Fibroblast of skin of left quadriceps (primary cell): Measurements from ENCODE around the gene ALPG.
"Not testable (repeated sequence)": the region's sequence is repeated elsewhere in the genome, so short reads cannot be mapped to it uniquely, and the experiment has no call there.

Experiments
- DNase-seq, 2 experiments: peaks; one replicate each; pipeline ENCODE4 v3.0.0-alpha.2; 2013; ENCODE audit warnings: low read depth in 2 of 2

The ALPG gene

DNA sequence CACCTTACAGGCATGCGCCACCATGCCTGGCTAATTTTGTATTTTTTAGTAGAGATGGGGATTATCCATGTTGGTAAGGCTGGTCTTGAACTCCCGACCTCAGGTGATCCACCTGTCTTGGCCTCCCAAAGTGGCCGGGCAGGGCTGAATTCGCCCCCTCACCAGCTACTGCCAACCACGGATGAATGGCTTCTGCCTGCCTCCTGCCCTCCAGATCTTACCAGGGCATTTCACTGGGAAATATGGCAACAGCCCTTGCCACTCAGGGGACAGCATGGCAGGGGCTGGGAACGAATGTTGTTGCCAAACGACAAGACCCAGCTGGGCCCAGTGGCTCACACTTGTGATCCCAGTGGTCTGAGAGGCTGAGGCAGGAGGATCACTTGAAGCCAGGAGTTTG, 29.9 kb upstream of the ALPG start:
- no peak for DNase-seq

DNA sequence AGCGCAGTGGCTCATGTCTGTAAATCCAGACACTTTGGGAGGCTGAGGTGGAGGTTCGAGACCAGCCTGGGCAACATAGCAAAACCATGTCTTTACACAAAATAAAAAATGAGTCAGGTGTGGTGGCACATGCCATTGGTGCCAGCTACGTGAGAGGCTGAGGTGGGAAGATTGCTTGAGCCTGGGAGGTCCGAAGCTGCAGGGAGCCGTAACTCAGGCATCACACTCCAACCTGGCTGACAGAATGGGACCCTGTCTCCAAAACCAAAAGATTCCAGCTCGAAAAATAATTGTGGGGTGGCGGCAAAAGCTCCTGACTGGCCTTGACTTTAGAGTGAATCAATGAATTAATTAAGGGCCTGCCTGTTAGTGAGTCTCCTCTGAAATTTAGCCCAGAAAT, 29.3 kb upstream of the ALPG start:
- DNase-seq = no peak

DNA sequence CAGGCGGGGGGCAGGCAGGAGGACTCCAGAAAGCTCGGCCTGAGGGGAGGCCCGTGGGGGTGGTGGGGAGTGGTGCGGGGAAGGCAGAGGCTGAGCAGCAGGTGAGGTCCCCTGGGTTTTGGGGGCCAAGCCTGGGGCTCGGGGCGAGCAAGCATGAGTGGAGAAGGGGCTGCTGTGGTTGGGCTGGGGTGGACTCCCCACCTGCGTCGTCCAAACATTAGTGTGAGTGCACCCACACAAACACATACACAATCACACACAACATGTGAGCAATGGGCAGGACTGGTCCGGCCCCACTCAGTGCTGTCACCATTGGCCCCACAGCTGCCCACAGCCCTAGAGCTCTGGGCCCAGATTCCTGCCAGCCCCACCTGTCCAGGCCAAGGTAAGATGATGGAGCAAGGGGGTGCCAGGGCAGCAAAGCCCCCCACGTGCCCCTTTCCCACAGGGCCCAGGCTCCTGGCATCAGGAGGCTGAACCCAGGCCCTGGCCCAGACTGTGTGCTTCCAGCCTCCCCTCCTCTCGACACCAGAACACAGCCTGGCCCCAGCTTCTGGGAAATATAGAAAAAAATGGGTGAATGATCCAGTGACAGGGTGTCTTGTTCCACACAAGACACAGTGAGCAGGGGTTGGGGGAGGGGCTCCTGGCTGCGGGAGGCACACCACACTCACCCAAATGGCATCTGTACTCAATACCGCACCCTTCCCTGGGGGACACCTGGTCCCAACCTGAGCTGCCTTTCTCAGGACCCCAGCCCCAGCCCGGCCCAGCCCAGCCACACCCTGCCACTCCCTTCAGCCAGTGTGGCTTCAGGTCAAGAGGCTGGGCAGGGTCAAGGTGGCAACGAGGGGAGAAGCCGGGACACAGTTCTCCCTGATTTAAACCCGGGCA, 28.6 kb upstream of the ALPG start:
- DNase-seq = no peak

DNA sequence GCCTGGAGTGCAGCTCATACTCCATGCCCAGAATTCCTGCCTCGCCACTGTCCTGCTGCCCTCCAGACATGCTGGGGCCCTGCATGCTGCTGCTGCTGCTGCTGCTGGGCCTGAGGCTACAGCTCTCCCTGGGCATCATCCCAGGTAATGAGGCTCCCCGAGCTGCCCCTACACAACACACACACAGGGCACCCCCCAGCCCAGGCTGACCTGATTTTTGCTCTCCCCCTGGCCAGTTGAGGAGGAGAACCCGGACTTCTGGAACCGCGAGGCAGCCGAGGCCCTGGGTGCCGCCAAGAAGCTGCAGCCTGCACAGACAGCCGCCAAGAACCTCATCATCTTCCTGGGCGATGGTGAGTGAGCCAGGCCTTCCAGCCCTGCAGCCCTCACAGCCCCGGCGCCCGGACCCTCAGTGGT, 27.9 kb upstream of the ALPG start, which contains the start of gene ALPP:
Gene ALPP (plus strand): TSS at position 17 of the 417 bp plus-strand sequence. CDS start 52 bp downstream, at position 69.
- DNase-seq = not testable (repeated sequence)

DNA sequence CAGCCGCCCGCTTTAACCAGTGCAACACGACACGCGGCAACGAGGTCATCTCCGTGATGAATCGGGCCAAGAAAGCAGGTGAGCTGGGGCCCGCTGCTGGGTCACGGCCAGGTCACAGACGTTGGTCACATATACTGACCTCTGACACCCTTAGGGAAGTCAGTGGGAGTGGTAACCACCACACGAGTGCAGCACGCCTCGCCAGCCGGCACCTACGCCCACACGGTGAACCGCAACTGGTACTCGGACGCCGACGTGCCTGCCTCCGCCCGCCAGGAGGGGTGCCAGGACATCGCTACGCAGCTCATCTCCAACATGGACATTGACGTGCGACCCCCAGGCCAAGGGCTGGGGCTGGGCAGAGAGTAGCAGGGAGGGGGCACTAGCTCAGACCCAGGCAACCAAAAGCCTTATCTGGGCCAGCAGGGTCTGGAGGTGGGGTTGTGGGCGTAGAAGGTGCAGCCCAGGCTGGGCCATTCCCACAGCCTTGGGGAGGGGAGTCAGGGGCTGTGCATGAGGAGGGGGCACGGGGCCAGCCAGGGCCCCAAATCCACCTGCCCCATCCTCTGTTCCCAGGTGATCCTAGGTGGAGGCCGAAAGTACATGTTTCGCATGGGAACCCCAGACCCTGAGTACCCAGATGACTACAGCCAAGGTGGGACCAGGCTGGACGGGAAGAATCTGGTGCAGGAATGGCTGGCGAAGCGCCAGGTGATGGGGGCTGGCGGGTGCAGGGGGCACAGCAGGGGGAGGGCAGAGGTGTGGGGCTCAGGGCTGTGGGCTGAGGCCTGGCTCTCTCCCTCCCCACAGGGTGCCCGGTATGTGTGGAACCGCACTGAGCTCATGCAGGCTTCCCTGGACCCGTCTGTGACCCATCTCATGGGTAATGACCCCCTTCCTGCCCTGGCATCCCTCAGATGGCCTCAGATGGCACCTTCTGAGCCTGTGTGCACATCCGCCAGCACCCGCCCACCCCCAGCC, 26.7 kb upstream of the ALPG start:
- not testable (repeated sequence) for DNase-seq

DNA sequence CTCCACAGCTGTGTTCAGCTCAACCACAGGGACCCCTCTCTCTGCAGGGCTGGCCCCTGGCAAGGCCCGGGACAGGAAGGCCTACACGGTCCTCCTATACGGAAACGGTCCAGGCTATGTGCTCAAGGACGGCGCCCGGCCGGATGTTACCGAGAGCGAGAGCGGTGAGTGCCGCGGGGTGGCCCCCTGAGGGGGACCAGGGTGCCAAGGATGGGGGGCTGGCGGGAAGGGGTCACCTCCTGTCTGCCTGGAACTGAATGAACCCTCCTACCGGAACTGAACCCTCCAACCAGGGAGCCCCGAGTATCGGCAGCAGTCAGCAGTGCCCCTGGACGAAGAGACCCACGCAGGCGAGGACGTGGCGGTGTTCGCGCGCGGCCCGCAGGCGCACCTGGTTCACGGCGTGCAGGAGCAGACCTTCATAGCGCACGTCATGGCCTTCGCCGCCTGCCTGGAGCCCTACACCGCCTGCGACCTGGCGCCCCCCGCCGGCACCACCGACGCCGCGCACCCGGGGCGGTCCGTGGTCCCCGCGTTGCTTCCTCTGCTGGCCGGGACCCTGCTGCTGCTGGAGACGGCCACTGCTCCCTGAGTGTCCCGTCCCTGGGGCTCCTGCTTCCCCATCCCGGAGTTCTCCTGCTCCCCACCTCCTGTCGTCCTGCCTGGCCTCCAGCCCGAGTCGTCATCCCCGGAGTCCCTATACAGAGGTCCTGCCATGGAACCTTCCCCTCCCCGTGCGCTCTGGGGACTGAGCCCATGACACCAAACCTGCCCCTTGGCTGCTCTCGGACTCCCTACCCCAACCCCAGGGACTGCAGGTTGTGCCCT, 25.2 kb upstream of the ALPG start:
- not testable (repeated sequence) for DNase-seq

DNA sequence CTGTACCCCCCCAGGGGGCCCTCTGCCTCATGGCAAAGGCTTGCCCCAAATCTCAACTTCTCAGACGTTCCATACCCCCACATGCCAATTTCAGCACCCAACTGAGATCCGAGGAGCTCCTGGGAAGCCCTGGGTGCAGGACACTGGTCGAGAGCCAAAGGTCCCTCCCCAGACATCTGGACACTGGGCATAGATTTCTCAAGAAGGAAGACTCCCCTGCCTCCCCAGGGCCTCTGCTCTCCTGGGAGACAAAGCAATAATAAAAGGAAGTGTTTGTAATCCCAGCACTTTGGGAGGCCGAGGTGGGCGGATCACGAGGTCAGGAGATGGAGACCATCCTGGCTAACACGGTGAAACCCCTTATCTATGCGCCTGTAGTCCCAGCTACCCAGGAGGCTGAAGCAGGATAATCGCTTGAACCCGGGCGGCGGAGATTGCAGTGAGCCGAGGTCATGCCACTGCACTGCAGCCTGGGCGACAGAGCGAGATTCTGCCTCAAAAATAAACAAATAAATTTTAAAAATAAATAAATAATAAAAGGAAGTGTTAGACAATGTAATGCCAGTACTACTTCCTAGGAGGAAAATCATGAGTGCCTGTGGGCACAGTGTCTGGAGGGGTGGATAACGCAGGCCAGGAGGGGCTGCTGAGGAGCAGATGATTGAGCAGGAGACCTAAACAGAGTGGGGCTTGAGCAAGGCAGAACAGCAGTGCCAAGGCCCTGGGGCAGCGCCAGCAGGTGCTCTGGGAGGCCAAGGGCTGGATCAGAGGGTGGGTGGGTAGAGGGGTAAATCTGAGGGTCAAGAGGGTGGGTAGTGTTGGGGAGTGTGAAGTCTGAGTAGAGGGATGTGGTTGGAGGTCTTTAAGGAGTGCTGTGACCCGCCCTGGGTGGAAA, 24.1 kb upstream of the ALPG start:
- DNase-seq = no peak

DNA sequence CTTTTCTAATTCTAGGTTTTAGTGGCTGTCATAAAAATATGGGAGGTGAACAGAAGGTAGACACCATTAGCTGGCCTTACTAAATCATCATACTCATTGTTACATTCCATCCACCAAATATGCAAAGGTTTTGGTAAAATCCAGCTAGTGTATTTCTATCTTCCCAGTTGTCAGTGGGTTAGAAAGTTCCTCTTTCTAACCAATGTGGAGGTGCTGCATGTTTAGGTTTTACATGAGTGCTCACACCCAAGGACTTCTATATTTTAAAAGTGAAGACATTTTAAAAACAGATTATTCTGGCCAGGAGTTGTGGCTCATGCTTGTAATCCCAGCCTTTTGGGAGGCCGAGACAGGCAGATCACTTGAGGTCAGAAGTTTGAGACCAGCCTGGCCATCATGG, 22.2 kb upstream of the ALPG start:
- no peak for DNase-seq

DNA sequence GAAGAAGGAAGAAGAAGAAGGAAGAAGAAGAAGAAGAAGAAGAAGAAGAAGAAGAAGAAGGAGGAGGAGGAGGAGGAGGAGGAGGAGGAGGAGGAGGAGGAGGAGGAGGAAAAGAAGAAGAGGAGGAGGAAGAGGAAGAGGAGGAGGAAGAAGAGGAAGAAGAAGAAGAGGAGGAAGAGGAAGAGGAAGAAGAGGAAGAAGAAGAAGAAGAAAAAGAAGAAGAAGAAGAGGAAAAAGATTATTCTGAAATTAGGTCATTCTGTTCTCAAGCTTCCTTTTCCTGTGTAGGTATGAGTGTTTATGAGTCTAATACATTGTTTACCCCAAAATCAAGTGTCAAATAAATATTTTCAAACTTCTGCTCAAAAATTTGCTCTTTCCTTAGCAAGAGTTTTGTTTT, 21.6 kb upstream of the ALPG start:
- DNase-seq = not testable (repeated sequence)

DNA sequence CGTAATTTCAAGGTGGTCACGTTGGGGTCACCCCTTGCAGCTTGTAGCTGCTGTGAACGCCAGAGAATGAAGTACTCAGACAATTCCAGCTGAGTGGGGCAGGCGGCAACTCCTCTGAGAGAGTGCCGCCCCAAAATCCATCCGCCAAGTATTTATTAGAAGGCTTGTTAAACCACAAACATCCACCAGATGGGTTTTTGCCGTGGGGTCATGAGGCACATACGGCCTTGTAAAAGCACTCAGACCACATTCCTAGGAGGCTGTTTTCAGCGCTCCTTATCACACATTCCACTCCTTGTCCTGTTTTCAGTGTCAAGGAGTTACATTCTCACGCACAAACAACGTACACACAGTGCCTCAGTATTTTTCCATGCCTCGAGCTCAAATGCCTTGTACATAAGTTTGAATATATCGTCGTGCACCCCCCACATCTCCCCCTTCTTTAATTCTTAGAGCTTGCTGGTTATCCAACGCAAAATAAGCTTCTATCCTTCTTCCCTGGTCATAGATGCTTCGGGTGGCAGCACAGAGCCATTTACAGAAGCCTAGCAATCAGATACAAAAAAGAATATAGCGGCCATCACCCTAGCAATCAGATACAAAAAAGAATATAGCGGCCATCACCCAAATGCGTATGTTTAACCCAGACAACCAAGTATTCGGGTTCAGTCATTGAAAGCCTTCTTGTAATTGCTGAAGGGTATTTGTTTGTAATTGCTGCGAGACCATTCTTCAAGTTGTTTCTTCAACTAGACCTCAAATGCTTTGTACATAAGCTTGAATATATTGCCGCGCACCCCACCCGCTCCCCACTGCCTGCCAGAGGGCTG, 20.8 kb upstream of the ALPG start:
- DNase-seq = peak; percentile 37 to 38

DNA sequence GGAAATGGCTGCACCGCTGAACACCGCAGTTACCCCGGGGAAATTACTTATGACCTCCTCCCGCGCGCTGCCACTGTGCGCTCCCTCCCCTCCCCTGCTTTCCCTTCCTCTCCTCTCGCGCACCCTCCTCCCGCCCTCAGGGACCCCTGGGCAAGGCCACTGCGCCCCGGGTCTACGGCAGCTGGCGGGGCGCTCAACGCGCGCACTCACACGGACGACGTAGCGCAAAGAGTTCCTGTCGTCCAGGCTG, 20.2 kb upstream of the ALPG start:
- DNase-seq = no peak

DNA sequence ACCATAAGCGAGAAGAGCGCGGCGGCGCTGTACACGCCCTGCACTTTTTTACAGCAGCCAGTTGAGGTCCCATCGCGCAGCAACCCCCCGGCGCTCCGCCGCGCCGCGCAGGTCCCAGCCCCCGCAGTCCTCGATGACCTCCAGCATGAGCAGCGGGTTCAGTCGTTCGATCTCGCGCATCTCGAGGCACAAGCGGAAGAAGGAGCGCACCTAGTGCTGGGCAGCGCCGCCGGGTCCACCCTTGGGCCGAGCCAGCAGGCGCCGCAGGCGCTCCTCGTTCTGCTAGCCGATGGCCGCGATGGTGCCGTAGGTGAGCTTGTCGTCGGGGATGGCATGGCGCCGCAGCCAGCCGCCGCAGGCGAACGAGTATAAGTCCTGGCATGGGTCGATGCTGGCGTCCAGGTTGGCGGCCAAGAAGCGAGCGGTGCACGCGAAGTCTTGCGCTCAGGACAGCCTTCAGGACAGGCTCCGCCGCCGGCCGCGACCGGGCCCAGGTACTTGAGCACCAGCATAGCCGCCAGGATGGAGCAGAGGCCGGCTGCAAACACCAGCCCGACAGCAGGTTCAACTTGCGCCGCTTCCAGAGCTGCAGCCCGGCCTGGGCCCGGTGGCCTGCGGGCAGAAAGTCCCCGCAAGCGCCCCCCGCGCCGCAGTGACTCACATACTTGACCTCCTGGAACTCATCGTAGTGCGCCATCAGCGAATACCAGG, 19.7 kb upstream of the ALPG start:
- no peak for DNase-seq

DNA sequence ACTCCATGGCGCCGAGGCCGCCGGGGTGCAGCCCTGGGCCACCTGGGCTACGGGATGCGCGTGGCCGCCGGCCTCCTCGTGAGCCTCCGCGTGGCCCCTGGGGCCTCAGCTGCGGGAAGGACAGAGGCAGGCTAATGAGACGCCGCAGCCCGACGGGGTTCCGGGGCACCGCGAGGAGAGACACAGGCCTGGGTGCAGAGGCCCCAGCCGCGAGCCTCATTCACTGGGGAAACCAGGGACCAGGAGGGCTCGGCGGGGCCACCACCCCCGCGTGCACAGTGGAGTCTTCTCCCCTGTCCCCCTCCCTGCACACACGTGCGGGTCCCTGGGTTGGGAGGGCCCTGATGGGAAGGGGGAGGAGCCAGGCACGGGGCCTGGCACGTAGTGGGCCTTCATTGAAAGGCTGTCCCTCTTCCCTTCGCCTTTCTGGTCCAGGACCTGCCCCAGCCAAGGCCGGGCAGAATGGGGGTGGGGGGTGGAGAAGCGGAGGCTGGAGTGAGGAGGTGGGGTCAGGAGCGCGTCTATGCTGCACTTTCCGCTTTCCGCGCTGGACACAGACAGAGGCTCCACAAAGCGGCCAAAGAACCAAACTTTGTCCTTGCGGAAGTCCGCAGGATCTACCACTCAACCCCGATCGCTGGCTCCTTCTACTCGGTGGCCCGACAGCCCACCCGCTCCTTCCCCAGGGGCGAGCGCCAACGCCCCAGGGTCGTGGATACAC, 19.0 kb upstream of the ALPG start:
- no peak for DNase-seq

DNA sequence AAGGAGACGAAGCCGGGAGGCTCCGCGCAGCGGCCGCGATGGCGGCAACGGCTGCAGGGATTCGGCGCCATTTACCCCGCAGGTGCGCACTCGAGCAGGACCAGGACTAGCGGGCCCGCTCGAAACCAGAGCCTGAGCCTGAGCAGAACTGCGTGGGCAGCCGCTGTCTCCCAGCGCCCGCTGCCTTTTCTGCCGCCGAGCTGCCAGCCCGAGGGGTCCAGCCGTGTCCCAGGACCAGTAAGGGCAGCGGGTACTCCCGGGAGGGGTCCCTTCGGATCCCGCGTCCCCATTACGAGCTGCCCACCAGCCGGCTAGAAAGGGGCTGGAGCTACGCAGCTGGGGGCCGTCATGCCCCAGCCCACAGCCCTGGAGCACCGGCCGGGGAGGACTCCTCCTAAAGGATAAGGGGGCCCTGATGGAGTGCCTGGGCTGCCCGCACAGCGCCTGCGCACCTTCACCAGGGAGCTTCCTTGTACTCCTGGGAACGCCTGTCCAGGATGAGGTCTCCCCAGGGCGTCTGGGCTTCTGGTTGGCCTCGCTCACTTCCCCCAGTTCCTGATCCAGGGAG, 18.2 kb upstream of the ALPG start:
- DNase-seq = no peak

DNA sequence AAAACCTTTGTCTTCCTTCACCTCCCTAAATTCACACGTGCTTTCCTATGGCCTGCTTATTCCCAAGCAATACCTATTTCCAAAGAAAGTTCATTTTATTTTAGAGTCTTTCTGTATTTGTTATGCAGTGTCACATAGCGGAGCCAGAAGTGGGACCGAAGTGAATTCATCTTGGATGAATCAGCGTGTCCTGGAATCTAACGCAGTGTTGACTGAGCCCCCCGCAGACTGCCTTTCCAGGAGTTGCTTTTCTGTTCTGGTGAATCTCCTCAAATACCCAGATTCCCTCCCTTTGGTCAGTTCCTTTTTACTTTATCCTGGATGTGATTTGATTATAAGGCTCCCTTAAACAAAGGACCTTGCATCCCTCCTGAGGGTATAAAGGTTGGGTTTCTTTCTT, 17.3 kb upstream of the ALPG start:
- DNase-seq = peak in 1 of 2 experiments; percentile 7

DNA sequence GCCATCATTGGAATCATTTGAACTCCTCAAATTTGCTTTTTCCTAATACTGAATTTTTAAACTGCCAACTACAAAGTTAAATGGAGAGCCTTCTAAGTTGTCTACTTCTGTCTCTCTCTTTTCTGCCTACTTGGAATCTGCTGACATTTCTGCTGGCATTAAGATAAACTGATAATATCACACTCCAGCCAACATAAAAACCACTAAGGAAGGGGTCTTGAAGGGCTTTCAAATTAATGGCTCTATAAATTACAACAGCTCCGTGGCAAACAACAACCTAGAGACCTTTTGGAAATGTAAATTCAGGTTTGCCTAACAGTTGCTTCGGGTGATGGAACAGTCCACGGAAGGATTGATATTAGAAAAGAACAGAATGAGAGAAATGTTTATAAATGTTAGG, 16.0 kb upstream of the ALPG start:
- DNase-seq = no peak

DNA sequence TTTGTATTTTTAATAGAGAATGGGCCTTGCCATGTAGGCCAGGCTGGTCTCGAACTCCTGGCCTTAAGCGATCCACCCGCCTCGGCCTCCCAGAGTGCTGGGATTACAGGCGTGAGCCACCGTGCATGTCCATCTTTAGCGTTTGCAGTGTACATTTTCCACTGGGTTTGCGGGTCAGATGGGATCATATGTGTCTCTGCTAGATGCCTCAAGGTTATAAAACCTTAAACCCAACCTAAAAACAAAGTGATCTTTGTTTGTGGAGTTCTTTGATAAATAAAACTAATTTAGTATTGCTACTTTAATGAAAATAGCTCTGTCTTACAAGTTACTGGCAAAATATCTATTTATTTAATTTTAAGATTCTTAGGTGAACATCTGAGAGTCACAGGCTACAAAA, 13.1 kb upstream of the ALPG start:
- no peak for DNase-seq

DNA sequence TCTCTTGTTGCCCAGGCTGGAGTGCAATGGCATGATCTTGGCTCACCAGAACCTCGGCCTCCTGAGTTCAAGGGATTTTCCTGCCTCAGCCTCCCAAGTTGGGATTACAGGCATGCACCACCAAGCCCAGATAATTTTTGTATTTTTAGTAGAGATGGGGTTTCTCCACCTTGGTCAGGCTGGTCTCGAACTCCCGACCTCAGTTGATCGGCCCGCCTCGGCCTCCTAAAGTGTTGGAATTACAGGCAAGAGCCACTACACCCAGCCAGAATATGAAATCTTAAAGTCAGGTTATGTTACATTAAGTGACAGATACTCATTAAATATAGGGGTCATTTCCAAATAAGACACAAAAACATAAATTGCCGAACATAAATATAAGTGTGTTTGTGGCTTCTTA, 12.2 kb upstream of the ALPG start:
- DNase-seq = not testable (repeated sequence)
